ENCODE data around the gene TBC1D7. TPM values are rescaled to one million over a fixed set of nuclear protein-coding genes. Genes with fewer than 3 reads are reported as not detected.

The TBC1D7 gene
- total RNA-seq, 1 experiment from 2014 or later, result 32.1 TPM

- BruUV-seq (replicated peaks), result no TSS peak
- DNase-seq (ENCODE audit: low spot score), result no peak
- ChIA-PET POLR2A (ENCODE audit: low non-redundant PET) (no interaction called here), CTCF (no interaction called here)
- Histone ChIP-seq H3K36me3 (ENCODE audit: insufficient read depth, low read length, poor library complexity, severe bottlenecking) (no peaks in the 10 kb centered on the region), H3K4me3 (ENCODE audit: low read depth, low read length, poor library complexity, severe bottlenecking) (no peak overlapping the region), H3K4me1 (ENCODE audit: insufficient read depth, low read length, poor library complexity, severe bottlenecking) (no peaks in the 10 kb centered on the region), H3K27me3 (replicated peaks; ENCODE audit: insufficient read depth, low read depth, low read length, poor library complexity) (no peaks in the 10 kb centered on the region), H3K9me3 (ENCODE audit: low read depth, low read length, poor library complexity, severe bottlenecking) (no peaks in the 10 kb centered on the region), H3K27ac (ENCODE audit: low read depth, low read length, poor library complexity, severe bottlenecking) (no peak overlapping the region)
- TF ChIP-seq CTCF (conservative IDR thresholded peaks at IDR 0.05; ENCODE audit: low read depth, low read length), result no peak
- no peak for TF ChIP-seq EZH2 (IDR thresholded peaks at IDR 0.05; ENCODE audit: borderline replicate concordance, low read depth, low read length, poor library complexity, severe bottlenecking)
- intact Hi-C loops (cut with micrococcal nuclease; ENCODE audit: unreplicated experiment), result no loop called here
Measured at GRCh38 chr6:13346245-13346644, 17.9 kb upstream of the TBC1D7 start.

- H3K36me3 ChIP-seq (ENCODE audit: insufficient read depth, low read length, poor library complexity, severe bottlenecking), result no peaks in the 10 kb centered on the region
- no peaks in the 10 kb centered on the region for H3K4me1 ChIP-seq (ENCODE audit: insufficient read depth, low read length, poor library complexity, severe bottlenecking)
- no peak overlapping the region for H3K27ac ChIP-seq (ENCODE audit: low read depth, low read length, poor library complexity, severe bottlenecking)
- no peak overlapping the region for H3K4me3 ChIP-seq (ENCODE audit: low read depth, low read length, poor library complexity, severe bottlenecking)
- no peaks in the 10 kb centered on the region for H3K27me3 ChIP-seq (replicated peaks; ENCODE audit: insufficient read depth, low read depth, low read length, poor library complexity)
- no peak for DNase-seq (ENCODE audit: low spot score)
- no TSS peak for BruUV-seq (replicated peaks)
- no peaks in the 10 kb centered on the region for H3K9me3 ChIP-seq (ENCODE audit: low read depth, low read length, poor library complexity, severe bottlenecking)
- intact Hi-C loops (cut with micrococcal nuclease; ENCODE audit: unreplicated experiment), result no loop called here
- CTCF ChIA-PET, result no interaction called here
- POLR2A ChIA-PET (ENCODE audit: low non-redundant PET), result no interaction called here
- TF ChIP-seq CTCF (conservative IDR thresholded peaks at IDR 0.05; ENCODE audit: low read depth, low read length) (no peak), EZH2 (IDR thresholded peaks at IDR 0.05; ENCODE audit: borderline replicate concordance, low read depth, low read length, poor library complexity, severe bottlenecking) (no peak)
Measured at GRCh38 chr6:13342414-13343019, 14.2 kb upstream of the TBC1D7 start.

GRCh38 chr6:13339863-13340630 lies 11.7 kb upstream of the TBC1D7 start:
- ChIA-PET CTCF (no interaction called here), POLR2A (ENCODE audit: low non-redundant PET) (no interaction called here)
- Histone ChIP-seq H3K36me3 (ENCODE audit: insufficient read depth, low read length, poor library complexity, severe bottlenecking) (no peaks in the 10 kb centered on the region), H3K4me3 (ENCODE audit: low read depth, low read length, poor library complexity, severe bottlenecking) (no peak overlapping the region), H3K9me3 (ENCODE audit: low read depth, low read length, poor library complexity, severe bottlenecking) (no peaks in the 10 kb centered on the region), H3K27ac (ENCODE audit: low read depth, low read length, poor library complexity, severe bottlenecking) (no peak overlapping the region), H3K4me1 (ENCODE audit: insufficient read depth, low read length, poor library complexity, severe bottlenecking) (no peaks in the 10 kb centered on the region), H3K27me3 (replicated peaks; ENCODE audit: insufficient read depth, low read depth, low read length, poor library complexity) (no peaks in the 10 kb centered on the region)
- intact Hi-C loops (cut with micrococcal nuclease; ENCODE audit: unreplicated experiment), result no loop called here
- TF ChIP-seq CTCF (conservative IDR thresholded peaks at IDR 0.05; ENCODE audit: low read depth, low read length) (no peak), EZH2 (IDR thresholded peaks at IDR 0.05; ENCODE audit: borderline replicate concordance, low read depth, low read length, poor library complexity, severe bottlenecking) (no peak)
- BruUV-seq (replicated peaks), result no TSS peak
- DNase-seq (ENCODE audit: low spot score), result no peak

Measured in A673 (cell line).